ENCODE measurements around the gene CTNNA2.

Gene CTNNA2

DNA sequence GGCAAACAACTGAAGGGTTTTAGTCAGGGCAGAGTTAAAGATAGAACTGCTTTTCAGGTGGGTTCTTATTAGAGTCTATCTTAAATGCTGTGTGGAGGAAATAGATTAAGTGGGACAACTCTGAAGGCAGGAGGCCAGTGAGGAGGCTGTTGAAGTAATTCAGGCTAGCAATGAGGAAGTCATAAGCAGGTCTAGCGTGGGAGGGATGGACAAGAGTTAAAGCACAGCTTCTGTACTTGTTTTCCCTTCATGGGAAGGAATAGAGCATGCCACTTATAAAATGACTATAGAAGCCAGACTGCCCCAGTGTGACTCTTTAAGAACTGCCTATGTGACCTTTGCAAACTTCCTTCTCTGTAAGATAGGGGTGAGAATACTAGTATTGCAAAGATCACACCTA, 993.7 kb downstream of the CTNNA2 start:
- no peak overlapping the region for H2BK15ac ChIP-seq (ENCODE audit: low read depth, poor library complexity, severe bottlenecking)
- no peak overlapping the region for H2AFZ ChIP-seq (ENCODE audit: low read depth, low read length)
- no peak overlapping the region for H3K14ac ChIP-seq (ENCODE audit: low read length in 2 of 2)
- no peak overlapping the region for H3K4ac ChIP-seq (ENCODE audit: low read depth in 1 of 2, low read length in 2 of 2)
- H3K23ac ChIP-seq (ENCODE audit: low read length in 2 of 2): no peak overlapping the region
- no peak overlapping the region for H3K4me2 ChIP-seq (ENCODE audit: low read length, poor library complexity, severe bottlenecking)
- WGBS: 92% methylated on average over 1 of the region's 1 CpG
- no peak overlapping the region for H2BK12ac ChIP-seq (ENCODE audit: low read length in 2 of 2)
- no peak overlapping the region for H4K91ac ChIP-seq (ENCODE audit: low read length)
- no peak overlapping the region for H2BK5ac ChIP-seq (ENCODE audit: low read depth, low read length, poor library complexity, severe bottlenecking)
- no peak overlapping the region for H2AK5ac ChIP-seq (ENCODE audit: low read length, severe bottlenecking)
- H3K27ac ChIP-seq (ENCODE audit: low read length, poor library complexity, severe bottlenecking): no peak overlapping the region
- H3K4me3 ChIP-seq (ENCODE audit: insufficient read depth in 1 of 2, low read depth in 1 of 2, low read length in 2 of 2): no peak overlapping the region
- H2BK120ac ChIP-seq (ENCODE audit: low read depth, low read length): no peak overlapping the region
- peaks cover 0 to 11% of the 10 kb centered on the region in 2 experiments for H3K27me3 ChIP-seq (ENCODE audit: control insufficient read depth in 1 of 2, insufficient read depth in 1 of 2, low read length in 2 of 2)
- no peaks in the 10 kb centered on the region for H3K9me3 ChIP-seq (ENCODE audit: control insufficient read depth, low read length)
- H3K36me3 ChIP-seq (ENCODE audit: control insufficient read depth in 1 of 2, insufficient read depth in 2 of 2, low read depth in 1 of 2, low read length in 2 of 2): no peaks in the 10 kb centered on the region
- no peak overlapping the region for H3K9ac ChIP-seq (ENCODE audit: low read length)
- no peaks in the 10 kb centered on the region for H3K4me1 ChIP-seq (ENCODE audit: control insufficient read depth, insufficient read depth, low read depth, low read length)
- DNase-seq: no peak
- H3K79me1 ChIP-seq (replicated peaks; ENCODE audit: low read length, poor library complexity, severe bottlenecking): no peaks in the 10 kb centered on the region
- H4K8ac ChIP-seq (ENCODE audit: low read length): no peak overlapping the region
- H3K18ac ChIP-seq (ENCODE audit: low read depth in 1 of 2, low read length in 2 of 2): no peak overlapping the region

DNA sequence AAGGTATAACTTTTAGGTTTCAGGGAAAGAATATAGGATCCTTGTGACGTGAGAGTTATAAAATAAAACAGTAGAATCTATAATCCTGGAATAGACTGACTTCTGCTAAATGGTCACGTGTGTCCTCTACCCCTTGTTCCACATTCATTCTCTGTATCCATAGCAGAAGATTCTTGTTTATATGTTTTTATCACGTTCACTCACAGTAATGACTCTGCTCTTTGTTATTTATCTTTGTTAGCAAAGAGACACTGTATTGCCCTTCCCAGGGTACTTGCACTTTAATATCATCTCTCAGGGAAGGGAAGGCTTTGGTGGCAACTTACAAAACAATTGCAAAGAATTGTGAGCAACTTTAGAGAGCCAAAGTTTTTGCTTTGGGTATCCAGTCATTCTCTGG, 997.9 kb downstream of the CTNNA2 start:
- Histone ChIP-seq H2BK15ac (ENCODE audit: low read depth, poor library complexity, severe bottlenecking) (no peak overlapping the region), H2BK120ac (ENCODE audit: low read depth, low read length) (no peak overlapping the region), H3K23ac (ENCODE audit: low read length in 2 of 2) (no peak overlapping the region), H2AK5ac (ENCODE audit: low read length, severe bottlenecking) (no peak overlapping the region), H3K18ac (ENCODE audit: low read depth in 1 of 2, low read length in 2 of 2) (no peak overlapping the region), H3K27ac (ENCODE audit: low read length, poor library complexity, severe bottlenecking) (no peak overlapping the region), H3K14ac (ENCODE audit: low read length in 2 of 2) (no peak overlapping the region), H3K4me2 (ENCODE audit: low read length, poor library complexity, severe bottlenecking) (no peak overlapping the region), H3K4me3 (ENCODE audit: insufficient read depth in 1 of 2, low read depth in 1 of 2, low read length in 2 of 2) (no peak overlapping the region), H3K4ac (ENCODE audit: low read depth in 1 of 2, low read length in 2 of 2) (no peak overlapping the region), H4K8ac (ENCODE audit: low read length) (no peak overlapping the region), H3K9ac (ENCODE audit: low read length) (no peak overlapping the region), H3K27me3 (ENCODE audit: control insufficient read depth in 1 of 2, insufficient read depth in 1 of 2, low read length in 2 of 2) (peaks cover 0 to 11% of the 10 kb centered on the region in 2 experiments), H3K9me3 (ENCODE audit: control insufficient read depth, low read length) (no peaks in the 10 kb centered on the region), H3K36me3 (ENCODE audit: control insufficient read depth in 1 of 2, insufficient read depth in 2 of 2, low read depth in 1 of 2, low read length in 2 of 2) (no peaks in the 10 kb centered on the region), H3K79me1 (replicated peaks; ENCODE audit: low read length, poor library complexity, severe bottlenecking) (no peaks in the 10 kb centered on the region), H4K91ac (ENCODE audit: low read length) (no peak overlapping the region), H2BK5ac (ENCODE audit: low read depth, low read length, poor library complexity, severe bottlenecking) (no peak overlapping the region), H3K4me1 (ENCODE audit: control insufficient read depth, insufficient read depth, low read depth, low read length) (no peaks in the 10 kb centered on the region), H2BK12ac (ENCODE audit: low read length in 2 of 2) (no peak overlapping the region), H2AFZ (ENCODE audit: low read depth, low read length) (no peak overlapping the region)
- WGBS: 100% methylated on average over 1 of the region's 3 CpGs
- no peak for DNase-seq

DNA sequence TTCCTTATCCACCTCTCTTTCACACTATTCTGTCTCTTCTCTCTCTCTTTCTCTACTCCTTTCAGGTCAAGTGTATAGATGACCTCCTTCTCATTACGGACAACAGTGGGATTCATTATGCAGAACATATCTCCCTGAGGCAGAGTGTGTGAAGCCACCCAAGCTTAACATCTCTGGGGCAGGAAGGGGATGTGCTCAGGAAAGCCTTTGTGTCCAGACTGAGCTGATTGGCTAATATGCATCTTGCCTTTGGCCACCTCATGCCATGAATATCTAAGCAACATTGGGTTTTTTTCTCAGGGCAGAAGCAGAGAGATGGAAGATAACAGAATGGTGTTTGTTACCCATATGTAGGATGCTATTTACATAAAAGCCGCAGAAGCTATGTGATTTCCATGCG, 1003.1 kb downstream of the CTNNA2 start:
- Histone ChIP-seq H2AK5ac (ENCODE audit: low read length, severe bottlenecking) (no peak overlapping the region), H3K14ac (ENCODE audit: low read length in 2 of 2) (no peak overlapping the region), H3K9ac (ENCODE audit: low read length) (no peak overlapping the region), H4K91ac (ENCODE audit: low read length) (peak overlapping the region; percentile 39), H3K79me1 (replicated peaks; ENCODE audit: low read length, poor library complexity, severe bottlenecking) (no peaks in the 10 kb centered on the region), H4K8ac (ENCODE audit: low read length) (no peak overlapping the region), H3K4me2 (ENCODE audit: low read length, poor library complexity, severe bottlenecking) (no peak overlapping the region), H3K27me3 (ENCODE audit: control insufficient read depth in 1 of 2, insufficient read depth in 1 of 2, low read length in 2 of 2) (peaks cover 0 to 3% of the 10 kb centered on the region in 2 experiments), H2BK5ac (ENCODE audit: low read depth, low read length, poor library complexity, severe bottlenecking) (no peak overlapping the region), H3K18ac (ENCODE audit: low read depth in 1 of 2, low read length in 2 of 2) (no peak overlapping the region), H3K36me3 (ENCODE audit: control insufficient read depth in 1 of 2, insufficient read depth in 2 of 2, low read depth in 1 of 2, low read length in 2 of 2) (no peaks in the 10 kb centered on the region), H3K27ac (ENCODE audit: low read length, poor library complexity, severe bottlenecking) (no peak overlapping the region), H3K23ac (ENCODE audit: low read length in 2 of 2) (no peak overlapping the region), H2BK120ac (ENCODE audit: low read depth, low read length) (no peak overlapping the region), H3K4me1 (ENCODE audit: control insufficient read depth, insufficient read depth, low read depth, low read length) (no peaks in the 10 kb centered on the region), H3K9me3 (ENCODE audit: control insufficient read depth, low read length) (no peaks in the 10 kb centered on the region), H2AFZ (ENCODE audit: low read depth, low read length) (no peak overlapping the region), H3K4ac (ENCODE audit: low read depth in 1 of 2, low read length in 2 of 2) (no peak overlapping the region), H3K4me3 (ENCODE audit: insufficient read depth in 1 of 2, low read depth in 1 of 2, low read length in 2 of 2) (no peak overlapping the region), H2BK12ac (ENCODE audit: low read length in 2 of 2) (no peak overlapping the region), H2BK15ac (ENCODE audit: low read depth, poor library complexity, severe bottlenecking) (no peak overlapping the region)
- WGBS: 85% methylated on average over 3 of the region's 3 CpGs
- DNase-seq: no peak

- Histone ChIP-seq H2BK120ac (ENCODE audit: low read depth, low read length) (no peak overlapping the region), H2AK5ac (ENCODE audit: low read length, severe bottlenecking) (no peak overlapping the region), H3K4ac (ENCODE audit: low read depth in 1 of 2, low read length in 2 of 2) (no peak overlapping the region), H3K79me1 (replicated peaks; ENCODE audit: low read length, poor library complexity, severe bottlenecking) (no peaks in the 10 kb centered on the region), H2BK15ac (ENCODE audit: low read depth, poor library complexity, severe bottlenecking) (no peak overlapping the region), H3K27me3 (ENCODE audit: control insufficient read depth in 1 of 2, insufficient read depth in 1 of 2, low read length in 2 of 2) (peaks cover 0 to 3% of the 10 kb centered on the region in 2 experiments), H3K23ac (ENCODE audit: low read length in 2 of 2) (no peak overlapping the region), H3K36me3 (ENCODE audit: control insufficient read depth in 1 of 2, insufficient read depth in 2 of 2, low read depth in 1 of 2, low read length in 2 of 2) (no peaks in the 10 kb centered on the region), H3K4me1 (ENCODE audit: control insufficient read depth, insufficient read depth, low read depth, low read length) (no peaks in the 10 kb centered on the region), H3K9me3 (ENCODE audit: control insufficient read depth, low read length) (no peaks in the 10 kb centered on the region), H3K4me3 (ENCODE audit: insufficient read depth in 1 of 2, low read depth in 1 of 2, low read length in 2 of 2) (no peak overlapping the region), H2BK12ac (ENCODE audit: low read length in 2 of 2) (no peak overlapping the region), H3K18ac (ENCODE audit: low read depth in 1 of 2, low read length in 2 of 2) (no peak overlapping the region), H2BK5ac (ENCODE audit: low read depth, low read length, poor library complexity, severe bottlenecking) (no peak overlapping the region), H4K8ac (ENCODE audit: low read length) (no peak overlapping the region), H3K14ac (ENCODE audit: low read length in 2 of 2) (no peak overlapping the region), H3K9ac (ENCODE audit: low read length) (no peak overlapping the region), H4K91ac (ENCODE audit: low read length) (no peak overlapping the region), H2AFZ (ENCODE audit: low read depth, low read length) (no peak overlapping the region), H3K4me2 (ENCODE audit: low read length, poor library complexity, severe bottlenecking) (no peak overlapping the region), H3K27ac (ENCODE audit: low read length, poor library complexity, severe bottlenecking) (no peak overlapping the region)
- WGBS: 20% methylated on average over 3 of the region's 3 CpGs
- peak; percentile 11 for DNase-seq
Measured at GRCh38 chr2:80517316-80517715, 1004.5 kb downstream of the CTNNA2 start.
